ENCODE results near the gene DLG2.
"Not testable (repeated sequence)": the region's sequence is repeated elsewhere in the genome, so short reads cannot be mapped to it uniquely, and the experiment has no call there.

The DLG2 gene

GRCh38 chr11:85377901-85378300 is 249.2 kb downstream of the DLG2 start:
- FAIRE-seq (no peak), DNase-seq (ENCODE audit: insufficient read length, low spot score) (no peak)
- TF ChIP-seq CTCF (IDR thresholded peaks at IDR 0.05; ENCODE audit: insufficient read depth, missing control alignments): no peak

GRCh38 chr11:85359859-85360258 is 267.3 kb downstream of the DLG2 start:
- DNase-seq (ENCODE audit: insufficient read length, low spot score) (no peak), FAIRE-seq (peak; percentile 41)
- TF ChIP-seq CTCF (IDR thresholded peaks at IDR 0.05; ENCODE audit: insufficient read depth, missing control alignments): no peak

GRCh38 chr11:85355921-85356320 is 271.2 kb downstream of the DLG2 start:
- no peak for TF ChIP-seq CTCF (IDR thresholded peaks at IDR 0.05; ENCODE audit: insufficient read depth, missing control alignments)
- DNase-seq (ENCODE audit: insufficient read length, low spot score): no peak
- FAIRE-seq: no peak

- not testable (repeated sequence) for DNase-seq (ENCODE audit: insufficient read length, low spot score); FAIRE-seq
Observed at GRCh38 chr11:85349539-85349938, 277.6 kb downstream of the DLG2 start.

GRCh38 chr11:85348945-85349344 is 278.2 kb downstream of the DLG2 start:
- DNase-seq (ENCODE audit: insufficient read length, low spot score) (no peak), FAIRE-seq (no peak)
- TF ChIP-seq CTCF (IDR thresholded peaks at IDR 0.05; ENCODE audit: insufficient read depth, missing control alignments): no peak

GRCh38 chr11:85347291-85347690 is 279.9 kb downstream of the DLG2 start:
- DNase-seq (ENCODE audit: insufficient read length, low spot score) (no peak), FAIRE-seq (no peak)
- TF ChIP-seq CTCF (IDR thresholded peaks at IDR 0.05; ENCODE audit: insufficient read depth, missing control alignments): no peak

GRCh38 chr11:85346484-85346883 is 280.7 kb downstream of the DLG2 start:
- no peak for FAIRE-seq
- TF ChIP-seq CTCF (IDR thresholded peaks at IDR 0.05; ENCODE audit: insufficient read depth, missing control alignments): no peak
- no peak for DNase-seq (ENCODE audit: insufficient read length, low spot score)

GRCh38 chr11:85340846-85341245 is 286.3 kb downstream of the DLG2 start:
- FAIRE-seq; DNase-seq (ENCODE audit: insufficient read length, low spot score): not testable (repeated sequence)
